Duodenal mucosa (tissue), 2 donors: ENCODE data around the gene PKMYT1.
A peak's percentile ranks its signal among the peaks of the same experiment; 100 is the strongest.

Experiments used
- H3K27ac ChIP-seq: one replicate; pipeline ENCODE4 v1.7.0; 2013; ENCODE audit warnings: low read depth, low read length
- H3K27me3 ChIP-seq, 2 donors: one replicate each; pipeline ENCODE4 v1.7.0; 2013; ENCODE audit warnings: low read length in 2 of 2, control low read depth in 1 of 2; ENCODE audit not compliant: insufficient read depth in 2 of 2, control insufficient read depth in 1 of 2
- H3K36me3 ChIP-seq, 2 donors: one replicate each; pipeline ENCODE4 v1.7.0; 2013; ENCODE audit warnings: low read length in 2 of 2, control low read depth in 1 of 2; ENCODE audit not compliant: insufficient read depth in 2 of 2, control insufficient read depth in 1 of 2
- H3K4me1 ChIP-seq, 2 donors: one replicate each; pipeline ENCODE4 v1.7.0; 2013; ENCODE audit warnings: low read length in 2 of 2, control low read depth in 1 of 2; ENCODE audit not compliant: insufficient read depth in 2 of 2, control insufficient read depth in 1 of 2
- H3K4me3 ChIP-seq, 2 donors: one replicate each; pipeline ENCODE4 v1.7.0; 2013; ENCODE audit warnings: low read length in 2 of 2, low read depth in 1 of 2
- H3K9ac ChIP-seq, 2 donors: one replicate each; pipeline ENCODE4 v1.7.0; 2013; ENCODE audit warnings: low read length in 2 of 2, low read depth in 1 of 2
- H3K9me3 ChIP-seq, 2 donors: one replicate each; pipeline ENCODE4 v1.7.0; 2013; ENCODE audit warnings: low read length in 2 of 2, control low read depth in 1 of 2; ENCODE audit not compliant: control insufficient read depth in 1 of 2

Gene PKMYT1

GRCh38 chr16:2985462-2985861, 5.2 kb upstream of the PKMYT1 start:
- Histone ChIP-seq H3K27ac (no peak overlapping the region), H3K27me3 (no peaks in the 10 kb centered on the region), H3K9ac (no peak overlapping the region), H3K4me3 (no peak overlapping the region), H3K9me3 (no peaks in the 10 kb centered on the region), H3K4me1 (peaks cover 4 to 12% of the 10 kb centered on the region in 2 donors), H3K36me3 (no peaks in the 10 kb centered on the region)

GRCh38 chr16:2983706-2984136, 3.5 kb upstream of the PKMYT1 start:
- no peak overlapping the region for H3K4me3 ChIP-seq
- H3K4me1 ChIP-seq: peaks cover 4 to 12% of the 10 kb centered on the region in 2 donors
- H3K36me3 ChIP-seq: no peaks in the 10 kb centered on the region
- H3K9ac ChIP-seq: no peak overlapping the region
- no peaks in the 10 kb centered on the region for H3K9me3 ChIP-seq
- H3K27ac ChIP-seq: no peak overlapping the region
- H3K27me3 ChIP-seq: no peaks in the 10 kb centered on the region

- Histone ChIP-seq H3K4me3 (no peak overlapping the region), H3K4me1 (peaks cover 4 to 12% of the 10 kb centered on the region in 2 donors), H3K27ac (no peak overlapping the region), H3K9ac (no peak overlapping the region), H3K36me3 (no peaks in the 10 kb centered on the region), H3K27me3 (no peaks in the 10 kb centered on the region), H3K9me3 (no peaks in the 10 kb centered on the region)
Measured at GRCh38 chr16:2982402-2982801, 2.2 kb upstream of the PKMYT1 start.

- no peaks in the 10 kb centered on the region for H3K36me3 ChIP-seq
- no peak overlapping the region for H3K27ac ChIP-seq
- H3K9me3 ChIP-seq: no peaks in the 10 kb centered on the region
- H3K4me3 ChIP-seq: no peak overlapping the region
- H3K9ac ChIP-seq: no peak overlapping the region
- H3K27me3 ChIP-seq: no peaks in the 10 kb centered on the region
- H3K4me1 ChIP-seq: peaks cover 4 to 12% of the 10 kb centered on the region in 2 donors
Measured at GRCh38 chr16:2981899-2982250, 1.6 kb upstream of the PKMYT1 start.

GRCh38 chr16:2981177-2981898, 1.1 kb upstream of the PKMYT1 start:
- Histone ChIP-seq H3K9ac (peak overlapping the region; percentile 93 to 97), H3K9me3 (no peaks in the 10 kb centered on the region), H3K27me3 (no peaks in the 10 kb centered on the region), H3K27ac (no peak overlapping the region), H3K36me3 (no peaks in the 10 kb centered on the region), H3K4me3 (peak overlapping the region; percentile 83 to 93), H3K4me1 (peaks cover 4 to 12% of the 10 kb centered on the region in 2 donors)

- Histone ChIP-seq H3K27ac (no peak overlapping the region), H3K27me3 (no peaks in the 10 kb centered on the region), H3K4me1 (peaks cover 4 to 12% of the 10 kb centered on the region in 2 donors), H3K4me3 (peak overlapping the region; percentile 83 to 93), H3K36me3 (peaks cover 0 to 2% of the 10 kb centered on the region in 2 donors), H3K9ac (peak overlapping the region in 1 of 2 donors; percentile 19), H3K9me3 (no peaks in the 10 kb centered on the region)
Measured at GRCh38 chr16:2979669-2980226, 498 bp downstream of the PKMYT1 start.

- Histone ChIP-seq H3K4me1 (peaks cover 4 to 8% of the 10 kb centered on the region in 2 donors), H3K9me3 (no peaks in the 10 kb centered on the region), H3K9ac (no peak overlapping the region), H3K4me3 (peak overlapping the region in 1 of 2 donors; percentile 10), H3K27ac (no peak overlapping the region), H3K27me3 (no peaks in the 10 kb centered on the region), H3K36me3 (peaks cover 0 to 2% of the 10 kb centered on the region in 2 donors)
Measured at GRCh38 chr16:2977440-2977839, 2.8 kb downstream of the PKMYT1 start.

- Histone ChIP-seq H3K9ac (no peak overlapping the region), H3K4me3 (no peak overlapping the region), H3K27me3 (no peaks in the 10 kb centered on the region), H3K27ac (no peak overlapping the region), H3K9me3 (no peaks in the 10 kb centered on the region), H3K4me1 (peaks cover 4 to 8% of the 10 kb centered on the region in 2 donors), H3K36me3 (peaks cover 2 to 3% of the 10 kb centered on the region in 2 donors)
Measured at GRCh38 chr16:2976673-2977072, 3.6 kb downstream of the PKMYT1 start.

- peaks cover 2 to 3% of the 10 kb centered on the region in 2 donors for H3K36me3 ChIP-seq
- H3K9ac ChIP-seq: no peak overlapping the region
- no peak overlapping the region for H3K4me3 ChIP-seq
- peaks cover 4 to 6% of the 10 kb centered on the region in 2 donors for H3K4me1 ChIP-seq
- H3K27me3 ChIP-seq: no peaks in the 10 kb centered on the region
- no peak overlapping the region for H3K27ac ChIP-seq
- no peaks in the 10 kb centered on the region for H3K9me3 ChIP-seq
Measured at GRCh38 chr16:2976201-2976600, 4.0 kb downstream of the PKMYT1 start.

- H3K36me3 ChIP-seq: peaks cover 2 to 3% of the 10 kb centered on the region in 2 donors
- H3K27me3 ChIP-seq: no peaks in the 10 kb centered on the region
- peaks cover 2 to 7% of the 10 kb centered on the region in 2 donors for H3K4me1 ChIP-seq
Measured at GRCh38 chr16:2975161-2975795, 5.0 kb downstream of the PKMYT1 start.

More at GRCh38 chr16:2975161-2975795, 5.0 kb downstream of the PKMYT1 start:
- H3K4me3 ChIP-seq: no peak overlapping the region
- H3K27ac ChIP-seq: no peak overlapping the region
- no peak overlapping the region for H3K9ac ChIP-seq
- no peaks in the 10 kb centered on the region for H3K9me3 ChIP-seq
